Neural cell (in vitro differentiated cells): Measurements from ENCODE around the gene PLSCR3. TPM values are rescaled to one million over a fixed set of nuclear protein-coding genes. Genes with fewer than 3 reads are reported as not detected.

Experiments
- H2AFZ ChIP-seq: fragments of 200-600, 300-800 bp; sonication (generic), shearing (Covaris generic); 2 replicates; pipeline ENCODE4 v1.6.0; 2014; ENCODE audit warnings: low read depth, mild to moderate bottlenecking, antibody characterized with exemption, low read length, moderate library complexity
- H3F3A ChIP-seq: fragments of 200-600 bp; shearing (Covaris generic); 2 replicates; pipeline ENCODE4 v1.6.1; 2016; ENCODE audit warnings: mild to moderate bottlenecking, moderate library complexity, mixed read lengths, antibody characterized with exemption, low read length; ENCODE audit not compliant: insufficient read depth, poor library complexity, severe bottlenecking
- H3K27ac ChIP-seq: fragments of 200-600, 300-800 bp; sonication (generic), shearing (Covaris generic); 2 replicates; pipeline ENCODE4 v1.5.1; 2014; ENCODE audit warnings: mild to moderate bottlenecking, low read length, moderate library complexity
- H3K27me3 ChIP-seq: fragments of 300-800, 200-600 bp; sonication (generic), shearing (Covaris generic); 2 replicates; pipeline ENCODE4 v1.6.0; 2014; ENCODE audit warnings: mild to moderate bottlenecking, low read depth, low read length, moderate library complexity; ENCODE audit not compliant: insufficient read depth
- H3K36me3 ChIP-seq: fragments of 300-800, 200-600 bp; sonication (generic), shearing (Covaris generic); 2 replicates; pipeline ENCODE4 v1.5.1; 2014; ENCODE audit warnings: mild to moderate bottlenecking, antibody characterized with exemption, low read length, moderate library complexity; ENCODE audit not compliant: insufficient read depth
- H3K4me2 ChIP-seq: fragments of 300-800, 200-600 bp; sonication (generic), shearing (Covaris generic); 2 replicates; pipeline ENCODE4 v1.6.0; 2014; ENCODE audit warnings: mild to moderate bottlenecking, low read length
- H3K4me3 ChIP-seq: fragments of 300-800, 200-600 bp; sonication (generic), shearing (Covaris generic); 2 replicates; pipeline ENCODE4 v1.5.1; 2014; ENCODE audit warnings: mild to moderate bottlenecking, low read length, moderate library complexity
- H3K79me2 ChIP-seq: fragments of 200-600 bp; shearing (Covaris generic); replicated peaks from 2 replicates; pipeline ENCODE4 v1.6.0; 2014; ENCODE audit warnings: mild to moderate bottlenecking, low read length, moderate library complexity; ENCODE audit not compliant: insufficient read depth
- H3K9ac ChIP-seq: fragments of 300-800, 200-600 bp; sonication (generic), shearing (Covaris generic); 2 replicates; pipeline ENCODE4 v1.6.1; 2016; ENCODE audit warnings: mild to moderate bottlenecking, low read length, mixed read lengths
- H3K9me2 ChIP-seq: fragments of 200-600 bp; shearing (Covaris generic); 2 replicates; pipeline ENCODE4 v1.6.1; 2016; ENCODE audit warnings: mild to moderate bottlenecking, low read length, mixed read lengths; ENCODE audit not compliant: insufficient read depth
- H3K9me3 ChIP-seq: fragments of 200-600, 300-800 bp; sonication (generic), shearing (Covaris generic); 2 replicates; pipeline ENCODE4 v1.6.1; 2016; ENCODE audit warnings: mild to moderate bottlenecking, mixed run types, low read length, moderate library complexity, mixed read lengths
- H4K20me1 ChIP-seq: fragments of 200-600 bp; shearing (Covaris generic); 2 replicates; pipeline ENCODE4 v1.6.1; 2016; ENCODE audit warnings: mild to moderate bottlenecking, mixed run types; ENCODE audit not compliant: insufficient read depth
- EP300 ChIP-seq: fragments of 450-650 bp; conservative IDR thresholded peaks from 2 replicates; pipeline ENCODE4 v1.6.1; 2014; ENCODE audit warnings: antibody characterized with exemption, mild to moderate bottlenecking, moderate library complexity; ENCODE audit not compliant: poor library complexity, severe bottlenecking
- EZH2 ChIP-seq: fragments of 200-600, 300-800 bp; shearing (Covaris generic), sonication (generic); IDR thresholded peaks from 2 replicates; pipeline ENCODE4 v1.6.1; 2014; ENCODE audit warnings: antibody characterized with exemption, low read length, borderline replicate concordance, mild to moderate bottlenecking; ENCODE audit not compliant: insufficient read depth, poor library complexity, severe bottlenecking
- MXI1 ChIP-seq: fragments of 450-650 bp; conservative IDR thresholded peaks from 2 replicates; pipeline ENCODE4 v1.6.1; 2014; ENCODE audit warnings: antibody characterized with exemption, mild to moderate bottlenecking; ENCODE audit not compliant: poor library complexity, severe bottlenecking
- POLR2AphosphoS5 ChIP-seq: IDR thresholded peaks from 2 replicates; pipeline ENCODE4 v1.6.1; 2012
- RAD21 ChIP-seq: fragments of 450-650 bp; conservative IDR thresholded peaks from 2 replicates; pipeline ENCODE4 v1.6.1; 2014; ENCODE audit warnings: antibody characterized with exemption, mild to moderate bottlenecking, moderate library complexity
- SMC3 ChIP-seq: fragments of 450-650 bp; conservative IDR thresholded peaks from 2 replicates; pipeline ENCODE4 v1.6.1; 2014; ENCODE audit warnings: antibody characterized with exemption, mild to moderate bottlenecking, moderate library complexity; ENCODE audit not compliant: poor library complexity
- TAF1 ChIP-seq: IDR thresholded peaks from 2 replicates; pipeline ENCODE4 v1.6.1; 2012; ENCODE audit warnings: low read depth
- polyA plus RNA-seq: library from polyadenylated mRNA; depleted of rRNA; stranded (reverse); fragments of >200 nt; gene quantifications from 2 replicates; pipeline ENCODE4 v1.2.3, GENCODE V29; 2014
- TF ChIP-seq, protein P1 (sequence below): fragments of 450-650 bp; IDR thresholded peaks from 2 replicates; pipeline ENCODE4 v1.5.1; 2014; ENCODE audit warnings: antibody characterized with exemption, mild to moderate bottlenecking, moderate library complexity; ENCODE audit not compliant: poor library complexity, severe bottlenecking
- TF ChIP-seq, protein P2 (sequence below): IDR thresholded peaks from 2 replicates; pipeline ENCODE4 v1.6.1; 2012; ENCODE audit warnings: borderline replicate concordance

PLSCR3 gene
- polyA plus RNA-seq, 1 donor from 2014 or later = 15.9 TPM

DNA sequence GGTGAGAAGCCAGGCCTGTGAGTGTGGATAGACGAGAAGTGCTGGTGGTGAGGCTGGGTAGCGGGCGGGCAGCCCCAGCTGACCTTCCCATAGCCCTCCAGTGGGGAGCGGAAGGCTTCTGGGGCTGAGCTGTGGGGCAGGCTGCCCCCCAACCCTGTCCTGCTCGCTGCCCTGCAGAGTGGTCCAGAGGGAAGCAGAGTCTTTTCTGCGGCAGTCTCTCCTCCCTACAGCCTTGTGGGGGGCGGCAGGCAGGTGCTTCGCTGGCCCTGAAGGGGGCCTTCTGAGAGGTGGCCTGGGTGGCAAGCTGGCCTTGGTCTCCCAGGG, 17.1 kb upstream of the PLSCR3 start:
- no peak for TF ChIP-seq EP300
- TF ChIP-seq, protein P1, sequence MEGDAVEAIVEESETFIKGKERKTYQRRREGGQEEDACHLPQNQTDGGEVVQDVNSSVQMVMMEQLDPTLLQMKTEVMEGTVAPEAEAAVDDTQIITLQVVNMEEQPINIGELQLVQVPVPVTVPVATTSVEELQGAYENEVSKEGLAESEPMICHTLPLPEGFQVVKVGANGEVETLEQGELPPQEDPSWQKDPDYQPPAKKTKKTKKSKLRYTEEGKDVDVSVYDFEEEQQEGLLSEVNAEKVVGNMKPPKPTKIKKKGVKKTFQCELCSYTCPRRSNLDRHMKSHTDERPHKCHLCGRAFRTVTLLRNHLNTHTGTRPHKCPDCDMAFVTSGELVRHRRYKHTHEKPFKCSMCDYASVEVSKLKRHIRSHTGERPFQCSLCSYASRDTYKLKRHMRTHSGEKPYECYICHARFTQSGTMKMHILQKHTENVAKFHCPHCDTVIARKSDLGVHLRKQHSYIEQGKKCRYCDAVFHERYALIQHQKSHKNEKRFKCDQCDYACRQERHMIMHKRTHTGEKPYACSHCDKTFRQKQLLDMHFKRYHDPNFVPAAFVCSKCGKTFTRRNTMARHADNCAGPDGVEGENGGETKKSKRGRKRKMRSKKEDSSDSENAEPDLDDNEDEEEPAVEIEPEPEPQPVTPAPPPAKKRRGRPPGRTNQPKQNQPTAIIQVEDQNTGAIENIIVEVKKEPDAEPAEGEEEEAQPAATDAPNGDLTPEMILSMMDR = no peak
- Histone ChIP-seq H3K9me3 (no peaks in the 10 kb centered on the region), H3K9ac (no peak overlapping the region), H3F3A (no peaks in the 10 kb centered on the region), H3K27me3 (no peaks in the 10 kb centered on the region), H3K79me2 (peaks cover 14% of the 10 kb centered on the region), H2AFZ (no peak overlapping the region), H3K9me2 (no peaks in the 10 kb centered on the region), H3K4me3 (no peak overlapping the region), H3K4me2 (no peak overlapping the region), H4K20me1 (peaks cover 6% of the 10 kb centered on the region), H3K36me3 (no peaks in the 10 kb centered on the region), H3K27ac (no peak overlapping the region)

DNA sequence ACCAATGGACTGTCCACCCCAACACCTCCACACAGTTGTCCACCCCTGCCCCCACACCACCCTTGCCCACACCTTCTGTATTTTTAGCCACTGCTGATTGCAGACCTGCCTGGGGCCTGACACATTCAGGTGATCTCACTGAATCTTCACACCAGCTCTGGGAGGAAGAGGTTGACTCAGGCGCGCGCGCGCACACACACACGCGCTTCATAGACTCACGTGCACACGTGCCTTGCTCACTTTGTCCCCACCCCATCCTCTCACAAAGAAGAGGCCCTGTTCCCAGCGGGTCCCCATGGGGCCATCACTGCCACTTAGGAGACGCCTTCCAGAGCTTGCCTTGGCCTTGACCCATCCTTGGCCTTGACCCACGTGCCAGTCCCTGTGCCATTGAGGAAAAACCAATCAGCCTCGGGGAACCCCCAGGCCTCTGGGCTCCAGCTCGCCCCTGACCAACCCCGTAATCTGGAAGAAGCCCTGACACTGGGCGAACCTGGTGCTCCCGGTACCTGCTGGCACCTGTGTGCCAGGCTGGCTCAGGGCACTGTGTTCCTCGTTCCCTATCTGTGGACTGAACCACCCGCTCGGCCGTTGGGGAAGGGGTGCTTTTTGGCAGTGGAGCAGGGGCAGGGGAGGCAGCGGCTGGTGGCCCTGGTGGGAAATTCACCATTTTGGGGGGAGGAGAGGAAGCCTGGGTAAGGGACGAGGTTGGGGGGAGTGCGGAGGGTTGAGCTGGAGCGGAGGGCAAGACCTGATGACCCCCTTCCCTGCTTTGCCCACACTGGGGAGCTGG, 16.5 kb upstream of the PLSCR3 start:
- Histone ChIP-seq H4K20me1 (peaks cover 2% of the 10 kb centered on the region), H3K9me2 (no peaks in the 10 kb centered on the region), H3K4me2 (no peak overlapping the region), H3K27ac (no peak overlapping the region), H3K79me2 (peaks cover 20% of the 10 kb centered on the region), H3K27me3 (no peaks in the 10 kb centered on the region), H3K9me3 (no peaks in the 10 kb centered on the region), H3K36me3 (no peaks in the 10 kb centered on the region), H3F3A (no peaks in the 10 kb centered on the region), H2AFZ (no peak overlapping the region), H3K4me3 (no peak overlapping the region), H3K9ac (no peak overlapping the region)
- TF ChIP-seq MXI1 = no peak
- no peak for TF ChIP-seq EZH2
- TF ChIP-seq POLR2AphosphoS5 = no peak
- TF ChIP-seq RAD21 = no peak
- TF ChIP-seq, protein P2, sequence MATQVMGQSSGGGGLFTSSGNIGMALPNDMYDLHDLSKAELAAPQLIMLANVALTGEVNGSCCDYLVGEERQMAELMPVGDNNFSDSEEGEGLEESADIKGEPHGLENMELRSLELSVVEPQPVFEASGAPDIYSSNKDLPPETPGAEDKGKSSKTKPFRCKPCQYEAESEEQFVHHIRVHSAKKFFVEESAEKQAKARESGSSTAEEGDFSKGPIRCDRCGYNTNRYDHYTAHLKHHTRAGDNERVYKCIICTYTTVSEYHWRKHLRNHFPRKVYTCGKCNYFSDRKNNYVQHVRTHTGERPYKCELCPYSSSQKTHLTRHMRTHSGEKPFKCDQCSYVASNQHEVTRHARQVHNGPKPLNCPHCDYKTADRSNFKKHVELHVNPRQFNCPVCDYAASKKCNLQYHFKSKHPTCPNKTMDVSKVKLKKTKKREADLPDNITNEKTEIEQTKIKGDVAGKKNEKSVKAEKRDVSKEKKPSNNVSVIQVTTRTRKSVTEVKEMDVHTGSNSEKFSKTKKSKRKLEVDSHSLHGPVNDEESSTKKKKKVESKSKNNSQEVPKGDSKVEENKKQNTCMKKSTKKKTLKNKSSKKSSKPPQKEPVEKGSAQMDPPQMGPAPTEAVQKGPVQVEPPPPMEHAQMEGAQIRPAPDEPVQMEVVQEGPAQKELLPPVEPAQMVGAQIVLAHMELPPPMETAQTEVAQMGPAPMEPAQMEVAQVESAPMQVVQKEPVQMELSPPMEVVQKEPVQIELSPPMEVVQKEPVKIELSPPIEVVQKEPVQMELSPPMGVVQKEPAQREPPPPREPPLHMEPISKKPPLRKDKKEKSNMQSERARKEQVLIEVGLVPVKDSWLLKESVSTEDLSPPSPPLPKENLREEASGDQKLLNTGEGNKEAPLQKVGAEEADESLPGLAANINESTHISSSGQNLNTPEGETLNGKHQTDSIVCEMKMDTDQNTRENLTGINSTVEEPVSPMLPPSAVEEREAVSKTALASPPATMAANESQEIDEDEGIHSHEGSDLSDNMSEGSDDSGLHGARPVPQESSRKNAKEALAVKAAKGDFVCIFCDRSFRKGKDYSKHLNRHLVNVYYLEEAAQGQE = no peak
- no peak for TF ChIP-seq TAF1
- no peak for TF ChIP-seq SMC3
- TF ChIP-seq, protein P1 = no peak
- TF ChIP-seq EP300 = no peak
